KBM-7 (cell line): ENCODE data around the gene ZNF280D.

Source experiments
- DNase-seq: peaks from one replicate; pipeline ENCODE4 v3.0.0-alpha.2; 2015
- in situ Hi-C: fragments of 300-500 bp; cut with MboI; formaldehyde crosslinking; loops from 2 replicates; pipeline ENCODE4 v1.14.3; 2020; ENCODE audit warnings: low sequenced_read_pairs, low pct_unique_long_range_greater_than_20kb, mixed read lengths

Gene ZNF280D

DNA sequence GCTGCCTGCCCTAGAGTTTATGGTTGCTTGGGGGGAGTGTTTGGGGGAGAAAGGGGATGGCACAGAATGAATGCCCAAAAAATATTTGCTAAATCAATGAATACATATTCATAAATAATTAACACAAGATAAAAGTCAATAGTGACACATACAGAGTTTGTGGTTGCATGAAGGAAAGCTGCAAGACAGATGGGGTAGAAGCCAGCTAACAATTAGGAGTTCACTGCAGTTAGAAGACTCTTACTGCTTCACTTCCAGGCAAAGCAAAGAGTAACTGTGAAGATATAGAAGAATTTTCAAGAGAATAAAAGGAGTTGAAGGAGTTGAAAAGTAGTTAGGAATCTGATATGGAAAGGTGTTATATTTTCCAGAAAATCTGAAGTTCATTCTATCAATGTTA is 72.4 kb downstream of the ZNF280D start:
- in situ Hi-C loops: no loop called here

GRCh38 chr15:56659197-56659596 is 74.1 kb downstream of the ZNF280D start:
- DNase-seq: no peak
- in situ Hi-C loops: no loop called here

More for the DNA sequence above, 72.4 kb downstream of the ZNF280D start:
- no peak for DNase-seq

DNA sequence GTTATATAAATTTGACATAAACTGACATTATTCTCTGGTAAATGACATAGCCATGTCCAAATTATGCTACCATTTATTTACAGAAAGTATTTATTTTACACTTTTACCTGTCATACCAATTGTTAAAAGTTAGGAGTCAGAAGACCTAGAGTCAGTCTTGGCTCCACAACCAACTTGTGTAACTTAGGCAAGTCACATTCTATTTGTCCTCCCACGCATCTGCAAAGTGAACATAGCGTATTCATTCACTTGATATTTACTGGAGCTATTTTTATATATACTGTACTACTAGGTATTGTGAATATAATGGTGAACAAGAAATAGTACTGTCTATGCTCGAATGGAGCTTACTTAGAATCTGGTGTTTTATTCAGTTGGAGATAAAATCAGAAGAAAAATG is 78.7 kb downstream of the ZNF280D start:
- no peak for DNase-seq
- in situ Hi-C loops: no loop called here

- in situ Hi-C loops: no loop called here
These were observed 79.1 kb downstream of the ZNF280D start for GRCh38 chr15:56654216-56654615.

DNA sequence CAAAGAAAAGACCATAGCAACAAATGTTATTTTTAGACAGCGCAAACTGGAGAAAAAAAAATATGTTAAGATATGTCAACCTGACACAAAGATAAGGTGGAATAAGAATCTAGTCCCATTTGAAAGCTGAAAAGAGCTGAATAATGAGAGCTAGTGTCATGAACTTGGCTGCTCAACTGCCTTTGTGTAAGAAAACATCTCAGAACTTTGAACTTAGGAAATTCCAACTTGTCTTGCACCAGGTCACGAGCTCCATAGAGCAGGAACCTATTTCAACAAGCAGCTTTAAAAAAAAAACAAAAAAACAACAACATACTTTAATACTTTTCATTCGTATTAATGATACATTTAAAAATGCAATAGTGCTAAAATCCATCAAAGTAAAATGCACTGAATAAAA is 79.5 kb downstream of the ZNF280D start:
- DNase-seq: no peak
- in situ Hi-C loops: no loop called here

More at GRCh38 chr15:56654216-56654615, 79.1 kb downstream of the ZNF280D start:
- no peak for DNase-seq

DNA sequence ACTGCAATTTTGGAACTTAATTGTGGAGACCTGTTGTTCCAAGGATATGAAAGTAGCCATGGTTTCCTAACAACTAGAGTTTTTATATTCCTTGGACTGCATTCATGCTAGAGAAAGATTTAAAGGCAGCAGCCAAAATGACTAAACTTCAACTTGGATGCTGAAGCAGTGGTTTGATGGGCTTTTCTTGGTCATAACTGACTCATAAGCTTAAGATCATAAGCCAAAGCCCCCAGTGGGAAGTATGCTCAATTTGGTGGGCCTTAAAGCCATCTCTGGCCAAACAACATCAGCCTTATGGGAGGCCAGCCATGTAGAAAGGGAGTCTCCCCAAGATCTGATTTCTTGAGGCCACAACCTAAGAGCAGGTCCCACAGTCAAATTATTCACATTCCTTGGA is 80.2 kb downstream of the ZNF280D start:
- in situ Hi-C loops: no loop called here
- DNase-seq: no peak

GRCh38 chr15:56648311-56648710 is 85.0 kb downstream of the ZNF280D start:
- no peak for DNase-seq
- in situ Hi-C loops: no loop called here

- in situ Hi-C loops: no loop called here
- no peak for DNase-seq
These were observed 92.8 kb downstream of the ZNF280D start for GRCh38 chr15:56640549-56640948.

DNA sequence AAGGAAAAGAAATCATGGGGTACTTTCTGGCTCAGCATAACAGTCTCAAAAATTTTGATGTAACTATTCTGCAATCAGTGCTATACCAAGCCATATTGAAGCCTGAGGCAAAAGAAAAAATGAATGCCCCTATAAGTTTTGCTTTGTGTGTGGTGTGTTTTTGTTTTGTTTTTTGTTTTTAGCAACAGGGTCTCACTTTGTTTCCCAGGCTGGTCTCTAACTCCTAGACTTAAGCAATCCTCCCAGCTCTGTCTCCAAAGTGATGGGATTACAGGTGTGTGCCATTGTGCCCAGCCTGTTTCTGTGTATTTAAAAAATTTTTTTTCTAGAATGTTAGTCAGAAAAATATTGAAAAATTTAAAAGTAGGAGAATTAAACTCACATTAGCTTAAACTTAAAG is 93.2 kb downstream of the ZNF280D start:
- no peak for DNase-seq
- in situ Hi-C loops: no loop called here

DNA sequence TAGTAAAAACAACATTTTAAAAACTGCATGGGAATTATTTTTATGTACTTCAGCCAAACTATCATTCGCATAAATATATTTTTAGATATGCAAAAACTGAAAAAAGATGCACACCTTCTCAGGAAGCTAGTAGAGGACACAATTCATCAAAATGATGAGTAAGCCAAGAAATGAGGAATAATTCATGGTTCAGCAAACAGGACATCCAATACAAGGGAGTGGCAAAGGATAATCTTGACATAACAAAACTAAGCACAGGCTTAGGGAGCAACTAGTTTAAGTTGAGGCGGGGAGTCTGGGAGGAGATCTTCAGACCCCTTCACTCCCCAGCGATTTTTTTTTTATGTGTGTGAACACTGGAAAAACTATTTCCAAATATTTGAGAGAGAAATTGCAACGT is 93.7 kb downstream of the ZNF280D start:
- in situ Hi-C loops: no loop called here
- DNase-seq: no peak

DNA sequence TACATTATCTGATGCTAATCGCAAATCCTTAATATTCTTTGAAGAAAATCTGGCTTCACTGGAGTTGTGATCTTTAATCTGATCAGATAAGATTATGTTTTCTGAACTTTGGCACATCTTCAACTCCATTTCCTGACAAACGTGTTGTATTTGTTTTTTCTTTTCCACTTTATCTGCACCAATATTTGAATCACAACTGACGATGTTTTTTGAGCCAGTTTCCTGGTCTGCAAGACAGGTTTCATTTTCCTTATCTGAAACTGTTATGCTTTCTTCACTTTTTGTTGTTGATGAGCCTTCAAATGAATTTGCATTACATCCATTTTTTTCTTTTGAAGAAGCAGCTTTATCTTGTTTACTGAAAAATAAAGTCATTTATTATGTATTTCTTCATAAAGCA is 101.5 kb downstream of the ZNF280D start:
- no peak for DNase-seq
- in situ Hi-C loops: no loop called here

- in situ Hi-C loops: no loop called here
- no peak for DNase-seq
These were observed 104.3 kb downstream of the ZNF280D start for GRCh38 chr15:56628893-56629532.

DNA sequence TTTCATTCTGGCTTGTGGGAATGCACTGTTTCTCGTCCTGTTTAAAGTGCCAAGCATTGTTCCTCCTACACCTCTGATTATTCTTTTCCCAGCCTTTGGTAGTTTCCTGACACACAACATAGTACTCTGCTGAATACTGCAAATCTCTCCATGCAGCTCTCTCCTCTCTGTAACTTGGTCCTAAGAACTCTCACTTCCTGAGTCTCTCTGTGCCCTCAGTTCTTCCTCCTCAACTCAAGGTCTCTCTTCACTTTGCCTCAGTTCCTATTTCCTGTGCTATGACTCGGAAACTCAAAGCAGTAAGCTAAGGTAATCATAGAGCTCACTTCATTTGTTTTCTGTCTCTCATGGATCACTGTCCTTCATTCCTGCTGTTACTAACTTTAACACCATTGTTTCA is 113.4 kb downstream of the ZNF280D start:
- in situ Hi-C loops: no loop called here
- DNase-seq: no peak

GRCh38 chr15:56617628-56618027 is 115.7 kb downstream of the ZNF280D start:
- no peak for DNase-seq
- in situ Hi-C loops: no loop called here

DNA sequence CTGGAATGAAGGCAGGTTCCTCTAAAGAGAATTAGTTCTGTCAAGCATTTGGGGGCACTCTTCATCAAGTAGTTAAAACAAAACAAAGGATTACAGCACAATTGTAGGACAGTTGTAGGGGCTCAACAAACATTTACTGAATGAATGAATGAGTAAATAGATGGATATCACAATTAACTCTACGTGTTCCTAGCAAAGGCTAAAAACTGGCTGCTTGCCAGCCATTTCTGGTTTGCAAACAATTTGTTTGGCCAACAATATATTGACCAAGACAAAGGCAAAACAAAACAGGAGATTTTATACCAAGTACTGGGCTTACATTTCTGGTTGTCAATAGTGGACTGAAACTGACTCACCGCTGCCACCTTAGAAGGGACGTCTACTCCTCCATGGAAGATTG is 116.8 kb downstream of the ZNF280D start:
- in situ Hi-C loops: no loop called here
- DNase-seq: no peak

GRCh38 chr15:56613811-56614210 is 119.5 kb downstream of the ZNF280D start:
- no peak for DNase-seq
- in situ Hi-C loops: no loop called here

GRCh38 chr15:56608993-56609392 is 124.3 kb downstream of the ZNF280D start:
- DNase-seq: no peak

GRCh38 chr15:56608140-56608778 is 125.0 kb downstream of the ZNF280D start:
- no peak for DNase-seq
- in situ Hi-C loops: no loop called here

More at GRCh38 chr15:56608993-56609392, 124.3 kb downstream of the ZNF280D start:
- in situ Hi-C loops: no loop called here

DNA sequence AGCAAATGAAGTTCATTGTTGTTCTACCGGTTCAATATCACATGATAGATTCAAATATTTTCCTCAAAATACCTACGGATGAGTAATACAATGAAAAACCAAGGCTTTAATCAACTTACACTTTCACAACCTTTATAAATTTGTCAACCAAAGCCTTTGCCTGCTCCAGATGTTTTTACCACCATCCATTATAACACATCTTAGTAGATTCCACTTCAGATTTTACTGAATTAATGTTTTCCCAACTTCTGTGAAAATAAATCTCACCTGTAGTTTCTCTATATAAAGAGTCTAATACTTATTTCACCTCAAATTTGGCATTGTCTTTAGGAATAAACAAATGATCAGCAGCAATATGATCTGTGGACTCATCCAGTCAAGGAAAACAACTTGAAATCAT is 131.1 kb downstream of the ZNF280D start:
- in situ Hi-C loops: no loop called here
- DNase-seq: no peak

DNA sequence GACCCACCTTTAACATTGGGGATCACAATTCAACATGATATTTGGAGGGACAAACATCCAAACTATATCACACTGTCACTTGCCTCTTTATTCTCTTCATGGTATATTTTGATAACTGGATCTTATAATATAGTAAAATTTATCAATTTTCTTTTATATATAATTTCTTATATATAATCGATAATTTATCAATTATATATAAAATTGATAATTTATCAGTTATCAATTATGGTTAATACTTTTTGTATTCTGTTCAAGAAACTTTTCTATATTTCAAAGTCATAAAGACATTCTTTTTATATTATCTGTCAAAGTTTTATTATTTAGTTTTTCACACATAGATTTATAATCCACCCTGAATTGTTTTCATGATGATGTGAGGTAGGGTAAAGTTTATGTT is 132.9 kb downstream of the ZNF280D start:
- no peak for DNase-seq
- in situ Hi-C loops: no loop called here

DNA sequence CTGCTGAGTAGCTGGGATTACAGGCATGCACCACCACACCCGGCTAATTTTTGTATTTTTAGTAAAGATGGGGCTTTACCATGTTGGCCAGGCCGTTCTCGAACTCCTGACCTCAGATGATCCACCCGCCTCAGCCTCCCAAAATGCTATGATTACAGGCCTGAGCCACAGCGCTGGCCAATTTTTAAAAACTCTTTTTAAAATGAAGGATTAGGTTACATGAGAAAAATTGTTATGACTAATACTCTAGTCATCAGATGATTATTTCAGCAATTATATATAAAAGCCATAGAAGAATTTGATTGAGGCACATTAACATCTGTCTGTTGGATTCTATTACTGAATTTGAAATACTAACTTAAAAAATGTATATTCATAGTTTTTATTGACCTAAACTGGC is 134.3 kb downstream of the ZNF280D start:
- DNase-seq: no peak
- in situ Hi-C loops: no loop called here
